CD4-positive, alpha-beta T cell treated with Interleukin-4 for 4 hours (primary cell): ENCODE data around the gene UNG.

Experiments used
- DNase-seq: peaks from one replicate; pipeline ENCODE4 v3.0.0-alpha.2; 2020

UNG gene

DNA sequence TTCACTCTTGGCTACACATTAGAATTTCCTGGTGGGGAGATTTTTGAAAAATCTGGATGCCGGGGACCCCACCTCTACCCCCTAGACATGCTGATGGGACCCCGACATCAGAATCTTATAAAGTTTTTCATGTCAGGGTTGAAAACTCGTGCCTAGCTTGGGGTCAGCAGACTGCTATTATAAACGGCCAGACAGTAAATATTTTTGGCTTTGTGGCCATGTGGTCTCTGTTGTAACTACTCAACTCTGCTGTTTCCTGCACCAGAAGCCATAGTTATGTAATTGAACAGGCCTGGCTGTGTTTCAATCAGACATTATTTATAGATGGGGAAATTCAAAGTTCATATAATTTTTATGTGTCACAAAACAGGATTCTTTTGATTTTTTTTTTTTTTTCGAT, 60.6 kb downstream of the UNG start:
- DNase-seq = no peak

DNA sequence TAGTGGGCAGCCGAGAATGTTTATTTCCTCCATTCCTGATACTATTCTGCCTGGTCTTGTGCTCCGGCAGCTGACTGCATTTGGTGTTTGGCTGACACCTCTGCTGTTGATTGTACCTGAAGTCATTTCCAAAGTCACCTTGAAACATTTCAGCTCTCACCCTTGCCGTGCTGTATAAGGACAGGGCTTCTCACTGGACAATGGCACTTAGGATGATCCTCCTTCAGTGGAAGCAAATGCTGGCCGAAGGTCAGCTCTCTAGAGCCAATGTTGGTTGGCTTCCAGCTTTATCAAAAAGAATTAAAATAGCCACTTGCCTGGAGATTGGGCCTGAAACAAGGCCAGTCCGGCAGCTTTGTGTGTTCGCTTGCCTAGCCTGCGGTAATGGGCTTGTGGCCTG, 63.0 kb downstream of the UNG start:
- DNase-seq = no peak
